HFFc6 (cell line): ENCODE results near the gene KYAT1. TPM values are rescaled to one million over a fixed set of nuclear protein-coding genes. Genes with fewer than 3 reads are reported as not detected.

ENCODE experiments used
- DNase-seq: peaks from one replicate; pipeline ENCODE4 v3.0.0-alpha.2; 2018
- H3K27ac Mint-ChIP-seq: 2 replicates; pipeline ENCODE4 v1.8.0; 2020; ENCODE audit warnings: mild to moderate bottlenecking, mixed read lengths
- H3K27me3 Mint-ChIP-seq: 2 replicates; pipeline ENCODE4 v1.8.0; 2021; ENCODE audit warnings: mild to moderate bottlenecking, moderate library complexity, mixed read lengths; ENCODE audit not compliant: insufficient read depth
- H3K36me3 Mint-ChIP-seq: 2 replicates; pipeline ENCODE4 v1.8.0; 2021; ENCODE audit warnings: low read depth, mixed read lengths
- H3K4me1 Mint-ChIP-seq: 2 replicates; pipeline ENCODE4 v1.8.0; 2020; ENCODE audit warnings: low read depth, mixed read lengths
- H3K4me3 Mint-ChIP-seq: 2 replicates; pipeline ENCODE4 v1.8.0; 2020; ENCODE audit warnings: mild to moderate bottlenecking, moderate library complexity, mixed read lengths
- H3K9me3 Mint-ChIP-seq: 2 replicates; pipeline ENCODE4 v1.8.0; 2020; ENCODE audit warnings: mild to moderate bottlenecking, mixed read lengths
- CTCF ChIP-seq: fragments of 200-600 bp; sonication (generic); IDR thresholded peaks from 2 replicates; pipeline ENCODE4 v1.5.0; 2021; ENCODE audit warnings: antibody characterized with exemption, mild to moderate bottlenecking
- long read RNA-seq: library from polyadenylated mRNA; unstranded; transcript quantifications from one replicate; pipeline ENCODE4 v2.0.0, GENCODE V29; 2019
- total RNA-seq, 6 experiments: library from RNA; stranded (reverse); fragmentation: NEBNext Ultra II Directional; extraction: Animal tissue kit (Norgen Biotek cat#: 25700); gene quantifications; 2 replicates in 1 of 6; 3 replicates in 5 of 6; pipeline ENCODE4 v1.2.3, GENCODE V29; 2021

The KYAT1 gene
- total RNA-seq = 1 to 10 TPM; 6.7 to 9.0 (median 8.3) TPM
- long read RNA-seq, transcript KYAT1-201 (13 exons, 1,903 nt) = major isoform, 7 of 15 reads
- long read RNA-seq, partial matches to known transcripts = 2 of 15 reads
- long read RNA-seq, other reads (novel, unspliced or antisense) = 6 of 15 reads

GRCh38 chr9:128881884-128882676 is at the start of gene KYAT1, which contains the start of gene LRRC8A:
Gene KYAT1 (minus strand): TSS chr9:128881950. CDS start chr9:128845405, 36,545 bp downstream.
Gene LRRC8A (plus strand): TSS chr9:128882133. CDS start chr9:128907165, 25,032 bp downstream.
- no peaks in the 10 kb centered on the region; the same call in 1 of the 2 replicates for H3K27me3 Mint-ChIP-seq
- peaks cover 22% of the 10 kb centered on the region for H3K36me3 Mint-ChIP-seq
- peaks cover 52% of the 10 kb centered on the region for H3K4me1 Mint-ChIP-seq
- peak; percentile 95 for DNase-seq
- TF ChIP-seq CTCF = peak; percentile 24; the same call in 1 of the 2 replicates
- no peaks in the 10 kb centered on the region for H3K9me3 Mint-ChIP-seq
- peak within 1 kb of the TSS; percentile 85 for H3K27ac Mint-ChIP-seq
- peak within 1 kb of the TSS; percentile 99 for H3K4me3 Mint-ChIP-seq

- H3K27me3 Mint-ChIP-seq = no peaks in the 10 kb centered on the region; the same call in 1 of the 2 replicates
- H3K4me3 Mint-ChIP-seq = no peak overlapping the region
- no peaks in the 10 kb centered on the region for H3K9me3 Mint-ChIP-seq
- peaks cover 7% of the 10 kb centered on the region for H3K4me1 Mint-ChIP-seq
- H3K27ac Mint-ChIP-seq = no peak overlapping the region
- no peaks in the 10 kb centered on the region for H3K36me3 Mint-ChIP-seq
- no peak for TF ChIP-seq CTCF
- no peak for DNase-seq
Measured at GRCh38 chr9:128929560-128929959, 47.8 kb upstream of the KYAT1 start.

GRCh38 chr9:128928624-128929023 is 46.9 kb upstream of the KYAT1 start:
- Mint-ChIP-seq H3K27ac (no peak overlapping the region; the same call in 1 of the 2 replicates), H3K36me3 (no peaks in the 10 kb centered on the region), H3K4me3 (no peak overlapping the region), H3K4me1 (peaks cover 7% of the 10 kb centered on the region), H3K27me3 (no peaks in the 10 kb centered on the region; the same call in 1 of the 2 replicates), H3K9me3 (no peaks in the 10 kb centered on the region)
- DNase-seq = no peak
- TF ChIP-seq CTCF = no peak

- H3K9me3 Mint-ChIP-seq = no peaks in the 10 kb centered on the region
- no peak for DNase-seq
- H3K36me3 Mint-ChIP-seq = no peaks in the 10 kb centered on the region
- peak overlapping the region; percentile 51 for H3K27ac Mint-ChIP-seq
- no peak overlapping the region for H3K4me3 Mint-ChIP-seq
- H3K27me3 Mint-ChIP-seq = no peaks in the 10 kb centered on the region; the same call in 1 of the 2 replicates
- peak; percentile 93 for TF ChIP-seq CTCF
- peaks cover 7% of the 10 kb centered on the region for H3K4me1 Mint-ChIP-seq
Measured at GRCh38 chr9:128927731-128928411, 46.1 kb upstream of the KYAT1 start.

- DNase-seq = no peak
- no peaks in the 10 kb centered on the region for H3K9me3 Mint-ChIP-seq
Measured at GRCh38 chr9:128923493-128923883, 41.7 kb upstream of the KYAT1 start.

More at GRCh38 chr9:128923493-128923883, 41.7 kb upstream of the KYAT1 start:
- no peaks in the 10 kb centered on the region for H3K36me3 Mint-ChIP-seq
- H3K4me1 Mint-ChIP-seq = peaks cover 30% of the 10 kb centered on the region
- no peak for TF ChIP-seq CTCF
- H3K4me3 Mint-ChIP-seq = no peak overlapping the region
- no peak overlapping the region for H3K27ac Mint-ChIP-seq
- H3K27me3 Mint-ChIP-seq = no peaks in the 10 kb centered on the region; the same call in none of the 2 replicates
